GM21786 (cell line): ENCODE measurements around the gene ABCF3.

Source experiments
- ATAC-seq: cut with Tn5 transposase; IDR thresholded peaks from one replicate; pipeline ENCODE4 v1.9.1; 2021; ENCODE audit not compliant: unreplicated experiment

ABCF3 gene

DNA sequence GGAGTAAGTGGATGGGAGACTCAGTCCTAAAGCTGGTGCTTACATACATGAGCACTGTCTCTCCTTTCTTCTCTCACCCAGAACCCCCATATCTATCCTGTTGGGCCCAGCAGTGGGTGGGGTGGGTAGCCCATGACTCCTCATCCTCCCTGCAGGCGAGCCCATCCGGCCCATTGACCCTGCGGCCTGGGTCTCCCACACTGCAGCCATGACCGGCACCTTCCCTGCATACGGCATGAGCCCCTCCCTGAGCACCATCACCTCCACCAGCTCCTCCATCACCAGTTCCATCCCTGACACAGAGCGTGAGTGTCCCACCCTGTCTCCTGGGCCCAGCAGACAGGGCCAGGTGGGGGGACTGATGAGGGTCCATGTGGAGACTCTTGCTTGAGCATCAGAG lies 19.3 kb upstream of the ABCF3 start:
- ATAC-seq, result no peak

DNA sequence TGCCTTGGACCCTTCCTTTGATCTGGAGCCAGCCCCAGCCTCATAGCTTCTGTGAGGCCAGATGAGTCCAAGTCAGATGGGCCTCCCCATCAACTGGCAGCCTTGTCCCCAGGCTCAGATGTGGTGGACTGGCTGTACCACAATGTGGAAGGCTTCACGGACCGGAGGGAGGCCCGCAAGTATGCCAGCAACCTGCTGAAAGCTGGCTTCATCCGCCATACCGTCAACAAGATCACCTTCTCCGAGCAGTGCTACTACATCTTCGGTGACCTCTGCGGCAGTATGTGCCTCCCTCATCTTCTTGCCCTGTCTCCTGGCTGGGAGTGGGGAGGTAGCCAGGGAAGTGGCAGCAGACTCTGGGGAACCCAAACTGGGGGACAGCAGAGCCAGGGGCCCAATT lies 18.2 kb upstream of the ABCF3 start:
- ATAC-seq, result no peak

GRCh38 chr3:184168363-184169120 lies 17.5 kb upstream of the ABCF3 start:
- no peak for ATAC-seq

- ATAC-seq, result no peak
Observed at GRCh38 chr3:184169896-184170875, 15.8 kb upstream of the ABCF3 start.

DNA sequence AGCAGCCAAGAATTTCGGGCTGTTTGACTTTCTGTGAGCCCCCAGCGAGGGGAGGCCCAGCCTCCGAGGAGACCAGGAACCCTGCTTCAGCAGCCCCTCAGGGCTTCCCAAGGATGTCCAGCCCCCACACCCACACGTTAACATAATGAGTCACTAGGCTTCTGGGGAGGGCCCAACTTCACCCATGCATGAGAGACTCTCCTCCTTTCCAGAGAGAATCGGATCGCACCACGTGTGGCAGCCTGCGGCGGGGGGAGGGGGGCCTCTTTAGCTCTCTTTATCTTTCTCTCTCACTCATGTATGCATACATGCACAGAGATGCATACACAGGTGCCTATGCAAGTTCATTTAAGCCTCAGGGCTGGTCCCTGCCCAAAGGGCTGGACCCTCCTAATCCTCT lies 14.4 kb upstream of the ABCF3 start:
- ATAC-seq, result no peak

DNA sequence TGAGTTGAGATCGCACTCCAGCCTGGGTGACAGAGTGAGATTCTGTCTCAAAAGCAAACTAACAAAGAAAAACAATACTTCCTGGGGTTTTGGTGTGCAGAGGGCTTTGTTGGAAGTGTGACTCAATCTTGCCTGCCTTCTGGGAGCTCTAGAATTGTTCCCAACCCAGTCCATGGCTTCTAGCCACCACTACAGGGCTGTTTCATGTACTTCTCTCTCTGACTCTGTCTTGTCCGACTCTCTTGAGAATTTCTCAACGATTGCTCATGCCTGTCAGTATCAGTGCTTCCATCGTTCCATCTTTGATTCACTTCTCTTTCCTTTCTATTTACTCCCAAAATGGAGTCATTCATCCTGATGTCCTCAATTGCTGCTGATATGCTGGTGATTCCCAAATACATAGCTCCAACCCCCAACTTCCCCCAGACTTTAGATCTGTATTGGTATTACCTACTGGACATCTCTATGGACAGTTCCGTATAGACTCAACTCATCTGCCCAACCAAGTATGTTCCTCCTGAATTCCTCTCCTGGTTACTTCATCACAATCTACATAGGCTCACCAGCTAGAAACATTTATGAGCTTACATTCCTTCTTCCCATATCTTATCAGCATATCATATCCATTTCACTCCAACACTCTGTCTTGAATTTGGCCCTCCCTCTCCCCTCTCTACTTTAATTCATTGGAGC lies 13.2 kb upstream of the ABCF3 start:
- no peak for ATAC-seq

DNA sequence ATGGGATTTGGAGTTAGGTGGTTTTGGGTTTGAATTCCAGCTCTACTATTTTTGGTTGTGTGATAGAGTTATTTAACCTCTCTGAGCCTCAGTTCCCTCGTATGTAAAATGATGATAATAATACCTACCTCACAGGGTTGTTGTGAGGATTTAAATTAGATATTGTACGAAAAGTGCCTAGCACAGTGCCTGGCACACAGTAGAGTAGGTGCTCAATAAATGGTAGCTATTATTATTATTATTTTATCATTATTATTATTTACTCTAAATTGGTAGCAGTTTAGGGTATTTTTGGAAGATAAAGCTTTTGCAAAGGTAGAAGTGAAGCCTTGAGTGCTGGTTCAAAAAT lies 12.7 kb upstream of the ABCF3 start:
- no peak for ATAC-seq

GRCh38 chr3:184174284-184174645 lies 11.7 kb upstream of the ABCF3 start:
- ATAC-seq, result no peak

DNA sequence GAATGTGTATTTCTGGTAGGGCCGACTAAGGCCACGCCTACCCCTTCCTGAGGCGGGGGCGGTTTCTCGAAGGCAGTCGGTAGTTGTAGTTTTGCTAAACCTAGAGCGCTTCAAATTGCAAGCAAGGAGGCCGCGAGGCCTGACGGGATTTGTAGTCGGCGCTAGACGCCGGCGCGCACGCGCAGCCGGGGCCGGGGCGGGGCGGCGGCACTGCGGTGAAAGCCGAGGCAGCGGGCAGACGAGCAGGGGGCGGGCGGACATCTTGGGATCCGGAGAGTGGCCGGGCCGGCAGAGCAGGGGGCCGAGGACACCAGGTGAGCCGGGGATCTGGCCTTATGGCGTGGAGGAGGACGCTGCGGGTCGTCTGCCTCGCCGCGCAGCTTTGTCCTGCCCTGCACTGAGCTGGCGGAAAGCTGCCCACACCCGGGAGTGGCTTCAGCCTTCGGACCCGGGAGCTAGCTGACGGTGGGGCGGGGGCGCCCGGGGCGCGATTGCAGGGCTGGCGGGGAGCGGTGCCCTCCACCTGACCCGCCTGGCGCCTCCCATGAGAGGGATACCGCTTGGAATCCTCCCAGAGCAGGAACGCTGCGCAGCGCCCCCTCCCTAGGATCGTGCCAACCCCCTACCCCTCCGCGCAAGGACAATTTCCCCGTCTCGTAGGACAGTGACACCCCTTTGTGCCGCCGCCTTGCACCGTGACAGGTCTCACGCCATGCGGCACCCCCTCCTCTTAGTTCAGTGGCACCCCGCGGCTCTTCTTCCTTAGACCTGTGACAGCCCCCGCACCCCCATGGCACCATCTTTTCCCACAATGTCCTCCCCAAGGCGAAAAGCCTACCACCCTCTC lies 11.1 kb upstream of the ABCF3 start, which contains the start of gene AP2M1:
AP2M1 (plus strand) TSS at position 210 of the 847 bp plus-strand sequence. CDS start 2,139 bp downstream, outside the sequence.
- ATAC-seq, result peak; percentile 98

- ATAC-seq, result no peak
Observed at GRCh38 chr3:184175506-184175905, 10.5 kb upstream of the ABCF3 start.

GRCh38 chr3:184175981-184176376 lies 10.0 kb upstream of the ABCF3 start:
- ATAC-seq, result no peak

- no peak for ATAC-seq
Observed at GRCh38 chr3:184176377-184177330, 9.3 kb upstream of the ABCF3 start.

DNA sequence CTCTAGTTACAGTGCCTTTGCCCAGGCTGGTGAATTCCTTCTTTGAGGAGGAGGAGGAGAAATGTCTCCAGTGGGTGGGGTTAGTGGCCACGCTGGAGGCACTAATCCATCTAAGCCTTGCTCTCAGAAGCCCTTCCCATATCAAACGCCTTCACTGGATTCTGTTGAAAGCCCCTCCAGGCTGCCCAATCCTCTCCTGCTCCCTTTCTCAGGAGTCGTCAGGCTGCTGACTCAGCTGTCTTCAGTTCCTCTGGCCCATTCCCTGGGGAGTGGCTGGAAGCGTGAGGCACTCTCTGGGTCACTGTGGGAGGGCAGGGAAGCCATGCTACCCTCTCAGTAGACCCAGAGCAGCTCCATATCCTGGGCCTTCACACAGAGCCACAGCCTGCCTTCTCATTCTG lies 8.7 kb upstream of the ABCF3 start:
- no peak for ATAC-seq

- no peak for ATAC-seq
Observed at GRCh38 chr3:184177767-184178306, 8.2 kb upstream of the ABCF3 start.

GRCh38 chr3:184178521-184179138 lies 7.4 kb upstream of the ABCF3 start:
- no peak for ATAC-seq

DNA sequence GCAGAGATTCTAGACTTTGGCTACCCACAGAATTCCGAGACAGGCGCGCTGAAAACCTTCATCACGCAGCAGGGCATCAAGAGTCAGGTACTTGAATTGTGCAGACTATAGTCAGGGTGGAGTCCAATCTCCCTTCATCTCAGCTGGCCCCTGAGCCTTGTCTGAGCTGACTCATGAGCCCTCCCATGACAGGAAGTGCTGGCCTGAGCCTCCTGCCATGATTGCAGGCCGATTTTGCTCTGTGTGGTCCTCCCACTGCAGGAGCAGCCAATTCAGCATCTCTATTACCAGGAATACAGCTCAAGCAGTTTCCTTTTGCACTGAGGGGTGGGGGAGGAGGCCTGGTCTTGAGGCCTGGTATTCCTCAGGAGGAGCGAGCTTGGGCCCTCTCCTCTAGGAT lies 5.8 kb upstream of the ABCF3 start:
- ATAC-seq, result no peak

DNA sequence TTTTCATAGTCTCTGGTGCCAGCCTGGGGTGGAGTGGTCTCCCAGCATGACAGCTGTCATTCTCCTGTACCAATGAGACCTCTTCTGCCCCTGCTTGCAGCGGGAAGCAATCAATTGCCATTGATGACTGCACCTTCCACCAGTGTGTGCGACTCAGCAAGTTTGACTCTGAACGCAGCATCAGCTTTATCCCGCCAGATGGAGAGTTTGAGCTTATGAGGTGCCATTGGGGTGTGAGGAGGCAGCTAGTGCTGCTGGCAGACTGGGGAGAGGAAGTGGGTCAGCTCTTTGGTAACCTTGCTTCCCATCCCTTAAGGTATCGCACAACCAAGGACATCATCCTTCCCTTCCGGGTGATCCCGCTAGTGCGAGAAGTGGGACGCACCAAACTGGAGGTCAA lies 4.4 kb upstream of the ABCF3 start:
- no peak for ATAC-seq

- no peak for ATAC-seq
Observed at GRCh38 chr3:184183679-184184078, 2.3 kb upstream of the ABCF3 start.
